ENCODE measurements around the gene VEZT.

VEZT gene

DNA sequence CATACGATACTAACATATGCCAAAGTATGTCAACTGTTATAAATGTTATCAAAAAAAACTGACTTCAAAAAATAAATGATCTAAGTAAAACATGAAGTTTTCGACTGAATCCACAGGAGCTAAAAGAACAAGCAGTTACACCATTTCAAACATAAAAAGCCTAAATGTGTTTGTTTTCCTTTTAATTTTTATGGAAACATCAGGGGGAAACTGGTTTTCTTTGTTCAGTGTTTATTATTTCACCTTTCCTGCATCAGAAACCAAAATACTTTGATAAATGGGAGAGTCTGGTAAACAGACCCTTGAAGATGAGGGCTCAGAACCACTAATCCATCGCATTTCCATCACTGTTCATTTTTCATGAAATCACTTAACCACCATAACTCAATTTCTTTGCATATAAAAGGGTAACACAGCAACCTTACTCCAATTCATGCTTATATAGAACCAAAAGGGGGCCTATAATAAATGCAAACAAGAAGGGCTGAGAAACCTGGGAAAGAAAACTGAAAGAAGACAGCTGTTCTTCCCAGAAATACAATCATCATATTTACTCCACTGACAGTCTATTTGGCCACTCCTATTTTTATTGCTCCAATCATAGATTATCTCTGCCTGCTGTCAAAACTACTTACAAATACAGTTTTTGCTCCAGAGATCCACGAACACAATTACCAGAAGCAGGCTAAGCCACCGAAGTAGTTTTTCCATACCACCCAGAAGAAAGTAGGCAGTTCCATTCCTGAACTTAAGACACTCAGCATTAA lies 17.3 kb upstream of the VEZT start:
- DNase-seq: no peak

DNA sequence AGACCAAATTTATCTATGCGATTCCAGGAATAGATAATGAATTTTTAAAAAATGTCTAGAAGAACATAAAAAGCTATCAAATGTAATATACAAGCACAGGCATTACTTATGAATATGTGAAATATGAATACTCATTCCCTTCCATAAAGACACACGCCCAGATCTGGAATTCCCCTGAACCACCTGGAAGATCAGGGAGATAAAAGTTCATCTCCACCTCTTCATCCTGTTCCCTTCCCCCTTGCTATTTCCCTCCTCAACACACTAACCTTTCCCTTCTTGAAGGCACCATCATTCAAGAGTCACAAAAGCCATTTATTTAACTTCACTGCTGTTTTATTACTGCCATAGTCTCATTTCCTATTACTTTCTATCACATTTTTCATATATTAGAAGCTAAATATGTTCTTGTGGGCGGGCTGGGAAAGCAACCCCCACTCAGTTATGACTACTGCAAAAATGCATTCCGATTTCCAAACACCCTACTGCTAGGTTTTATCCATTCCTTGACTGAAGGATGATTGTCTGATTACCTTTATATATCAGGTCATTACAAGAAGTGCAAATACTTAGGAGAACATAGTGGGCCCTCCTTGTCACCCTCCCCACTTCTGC lies 16.4 kb upstream of the VEZT start:
- DNase-seq: no peak

DNA sequence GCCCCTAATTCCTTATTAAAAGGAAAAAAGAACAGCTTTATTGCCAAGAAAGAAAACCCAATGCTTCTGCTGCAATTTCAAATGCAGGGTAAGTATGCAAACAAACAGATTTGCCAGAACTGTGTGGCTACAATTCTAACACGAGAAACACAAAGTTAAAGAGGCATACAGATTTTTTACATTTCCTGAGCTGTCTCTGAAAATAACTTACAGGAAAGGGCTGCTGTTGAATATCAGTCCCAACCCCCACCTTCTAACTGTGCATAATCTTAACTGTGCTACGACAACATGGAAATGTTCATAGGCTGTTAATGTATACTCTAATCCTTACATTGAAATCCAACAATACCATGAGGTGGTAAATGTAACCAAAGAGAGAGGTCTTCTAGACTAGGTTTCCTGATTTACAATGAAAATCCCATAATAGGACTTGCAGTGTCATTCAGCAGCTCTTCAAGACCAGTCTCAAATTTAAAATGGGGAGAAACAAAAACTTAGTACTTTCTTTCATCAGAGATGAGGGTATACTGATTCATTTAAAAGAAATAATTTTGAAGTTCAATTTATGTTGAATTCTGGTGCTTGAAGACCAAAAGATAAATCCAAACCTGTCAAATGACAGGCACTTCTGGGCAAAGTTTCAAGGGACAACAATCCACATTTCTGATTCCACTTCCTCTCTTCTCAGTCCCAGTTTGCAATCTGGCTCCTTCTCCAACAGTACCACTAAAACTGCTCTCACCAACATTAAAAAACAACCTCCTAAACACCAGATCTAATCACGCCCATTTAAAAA lies 14.7 kb upstream of the VEZT start:
- DNase-seq: no peak

GRCh38 chr12:95203487-95204030 lies 14.0 kb upstream of the VEZT start:
- no peak for DNase-seq

- no peak for DNase-seq
These were observed 13.3 kb upstream of the VEZT start for GRCh38 chr12:95204141-95204866.

GRCh38 chr12:95205016-95205624 lies 12.5 kb upstream of the VEZT start:
- DNase-seq: no peak

DNA sequence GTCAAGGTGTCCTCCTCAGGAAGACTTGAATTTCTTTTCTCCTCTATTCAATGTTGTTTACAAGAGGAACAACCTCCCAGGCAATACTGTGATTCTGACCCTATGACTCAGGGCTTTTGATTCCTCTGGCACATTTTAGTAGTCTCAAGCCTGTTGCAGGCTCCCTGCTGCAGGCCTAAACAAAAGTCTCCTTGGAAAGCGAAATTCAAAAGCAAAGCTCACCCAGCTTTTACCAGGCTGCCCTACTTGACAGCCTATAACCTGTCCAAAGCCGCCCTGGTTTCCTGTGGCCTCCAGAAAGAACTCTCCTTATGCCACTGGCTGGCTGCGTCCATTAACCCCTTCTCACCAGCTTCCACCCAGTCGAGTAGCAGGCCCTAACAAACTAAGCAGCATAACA lies 11.9 kb upstream of the VEZT start:
- no peak for DNase-seq

DNA sequence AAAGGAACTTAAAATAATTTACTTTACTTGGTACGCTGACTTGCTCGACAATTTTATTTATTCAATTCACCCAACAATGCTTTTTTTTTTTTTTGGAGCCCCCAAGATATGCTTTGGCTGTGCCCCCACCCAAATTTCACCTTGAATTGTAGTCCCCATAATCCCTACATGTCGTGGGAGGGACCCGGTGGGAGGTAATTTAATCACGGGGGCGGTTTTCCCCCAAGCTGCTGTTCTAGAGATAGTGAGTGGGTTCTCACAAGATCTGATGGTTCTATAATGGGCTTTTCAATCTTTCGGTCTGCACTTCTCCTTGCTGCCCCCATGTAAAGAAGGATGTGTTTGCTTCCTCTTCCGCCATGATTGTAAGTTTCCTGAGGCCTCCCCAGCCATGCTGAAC lies 10.7 kb upstream of the VEZT start:
- DNase-seq: no peak

- DNase-seq: no peak
These were observed 10.2 kb upstream of the VEZT start for GRCh38 chr12:95207407-95207806.

GRCh38 chr12:95208678-95209077 lies 8.9 kb upstream of the VEZT start:
- DNase-seq: no peak

DNA sequence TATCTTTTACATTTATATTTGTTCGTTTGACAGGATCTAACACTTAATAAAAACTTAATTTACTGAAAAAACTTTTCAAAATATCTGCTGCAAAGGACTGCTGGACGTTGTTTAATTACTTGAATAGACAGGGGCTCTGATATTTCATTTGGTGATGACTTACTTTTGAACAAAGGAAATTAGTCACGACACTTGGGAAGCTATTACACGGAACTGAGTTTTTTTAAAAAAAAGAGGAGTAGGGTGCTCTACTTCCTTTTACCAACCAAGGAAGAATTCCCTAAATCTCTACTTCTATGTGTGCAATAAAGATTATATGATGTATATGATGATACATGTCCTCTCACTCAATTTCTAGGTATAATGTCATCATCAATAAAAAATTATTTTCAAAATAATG lies 5.0 kb upstream of the VEZT start:
- no peak for DNase-seq

GRCh38 chr12:95213119-95213518 lies 4.5 kb upstream of the VEZT start:
- DNase-seq: no peak

DNA sequence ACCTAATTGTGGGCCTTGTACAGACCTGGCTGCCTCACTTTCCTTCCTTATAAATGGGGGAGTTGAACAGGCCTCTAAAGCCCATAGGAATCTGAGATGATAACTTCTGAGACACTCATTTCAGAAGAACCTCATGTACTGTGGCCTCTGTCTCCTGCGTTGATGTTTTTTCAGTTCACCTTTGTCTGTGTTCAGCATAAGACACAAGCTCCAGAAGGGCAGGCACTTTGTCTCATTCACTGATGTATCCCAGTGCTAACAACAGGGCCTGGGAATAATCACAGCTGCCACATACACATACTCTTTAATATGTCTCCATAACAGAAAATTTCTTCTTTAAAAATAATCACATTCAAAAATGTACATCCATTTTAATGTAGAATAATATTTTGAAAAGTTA lies 3.7 kb upstream of the VEZT start:
- no peak for DNase-seq

DNA sequence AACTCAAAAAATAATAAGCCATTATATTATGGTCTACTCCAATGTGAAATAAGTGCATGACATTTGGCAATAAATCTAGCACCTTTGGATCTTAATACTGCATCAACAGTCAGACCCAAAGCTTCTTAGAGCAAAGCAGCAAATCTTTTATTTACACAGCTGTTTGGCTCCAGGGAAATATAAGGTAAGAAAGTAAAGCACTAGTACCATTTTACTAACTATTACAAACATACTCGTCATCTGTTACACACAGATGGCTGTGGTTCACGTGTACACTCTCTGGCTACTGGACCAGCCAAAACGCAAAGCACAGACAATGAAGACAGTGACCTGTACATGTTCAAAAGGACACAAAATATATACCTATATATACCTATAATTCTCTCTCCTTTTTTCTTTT lies 3.1 kb upstream of the VEZT start:
- no peak for DNase-seq

DNA sequence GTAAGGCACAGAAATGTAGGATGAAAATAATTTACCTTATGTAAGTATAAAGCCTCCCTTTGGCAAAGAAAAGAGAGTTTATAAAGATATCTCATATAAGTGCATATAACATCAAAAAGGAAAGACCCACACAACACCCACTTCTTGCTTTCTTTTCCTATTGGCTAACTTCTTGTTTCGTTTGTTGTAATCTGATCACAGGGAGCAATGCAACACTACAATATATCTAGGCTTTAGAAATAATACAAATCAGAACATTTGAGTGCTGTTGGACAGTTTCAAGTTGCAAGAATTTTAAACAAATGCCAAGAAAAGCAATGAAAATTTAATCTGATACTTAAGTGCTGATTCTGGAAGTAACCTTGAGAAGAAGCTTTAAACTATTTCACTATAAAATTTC lies 1.7 kb upstream of the VEZT start:
- no peak for DNase-seq

GRCh38 chr12:95216711-95217376 lies 763 bp upstream of the VEZT start:
- DNase-seq: peak in 1 of 5 experiments; percentile 27

- peak in 4 of 5 experiments; percentile 6 to 78 (median 29) for DNase-seq
These were observed 835 bp downstream of the VEZT start for GRCh38 chr12:95218150-95219133.

GRCh38 chr12:95220190-95220589 lies 2.6 kb downstream of the VEZT start:
- no peak for DNase-seq

- DNase-seq: no peak
These were observed 3.1 kb downstream of the VEZT start for GRCh38 chr12:95220726-95221125.
